GM18498 (cell line): ENCODE data around the gene STARD13.

Experiments used
- ATAC-seq: cut with Tn5 transposase; IDR thresholded peaks from one replicate; pipeline ENCODE4 v1.9.1; 2021; ENCODE audit warnings: mild to moderate bottlenecking, moderate library complexity; ENCODE audit not compliant: unreplicated experiment

The STARD13 gene

DNA sequence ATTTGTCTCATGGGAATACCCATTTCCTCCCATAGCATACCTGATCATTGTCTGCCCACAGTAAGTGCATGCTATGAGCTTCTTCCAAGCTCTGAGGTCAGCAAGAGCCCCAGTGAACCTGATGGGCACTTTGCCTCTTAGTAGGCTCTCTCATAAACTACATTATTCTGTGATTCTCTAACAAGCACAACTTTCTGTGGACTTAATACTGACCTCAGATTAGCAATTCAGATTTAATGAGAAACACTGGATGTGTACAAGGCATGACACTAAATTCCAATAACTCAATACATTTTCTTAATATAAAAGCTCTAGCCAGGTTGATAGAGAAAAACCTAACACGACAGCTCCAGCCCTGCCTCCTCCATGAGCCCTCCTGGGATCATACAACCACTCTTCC, 23.3 kb upstream of the STARD13 start:
- ATAC-seq = no peak

DNA sequence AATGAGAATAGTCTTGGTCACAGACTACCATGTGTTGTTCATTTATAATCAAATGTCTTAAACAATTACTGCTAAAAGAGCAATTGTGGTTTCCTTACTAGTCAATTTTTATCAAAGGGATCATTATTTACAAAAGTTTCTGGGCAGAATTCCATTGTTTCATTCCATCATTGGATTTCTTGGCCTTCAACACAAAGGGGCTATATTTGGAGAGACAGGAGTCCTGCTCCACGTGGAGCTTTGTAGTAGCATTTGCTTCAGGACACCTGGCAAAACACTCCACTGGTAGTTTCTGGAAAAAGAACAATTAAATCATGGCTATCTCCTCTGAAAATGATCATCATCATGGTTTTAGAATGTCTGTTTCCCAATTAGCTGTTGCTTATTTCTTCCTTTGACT, 22.3 kb upstream of the STARD13 start:
- ATAC-seq = no peak

DNA sequence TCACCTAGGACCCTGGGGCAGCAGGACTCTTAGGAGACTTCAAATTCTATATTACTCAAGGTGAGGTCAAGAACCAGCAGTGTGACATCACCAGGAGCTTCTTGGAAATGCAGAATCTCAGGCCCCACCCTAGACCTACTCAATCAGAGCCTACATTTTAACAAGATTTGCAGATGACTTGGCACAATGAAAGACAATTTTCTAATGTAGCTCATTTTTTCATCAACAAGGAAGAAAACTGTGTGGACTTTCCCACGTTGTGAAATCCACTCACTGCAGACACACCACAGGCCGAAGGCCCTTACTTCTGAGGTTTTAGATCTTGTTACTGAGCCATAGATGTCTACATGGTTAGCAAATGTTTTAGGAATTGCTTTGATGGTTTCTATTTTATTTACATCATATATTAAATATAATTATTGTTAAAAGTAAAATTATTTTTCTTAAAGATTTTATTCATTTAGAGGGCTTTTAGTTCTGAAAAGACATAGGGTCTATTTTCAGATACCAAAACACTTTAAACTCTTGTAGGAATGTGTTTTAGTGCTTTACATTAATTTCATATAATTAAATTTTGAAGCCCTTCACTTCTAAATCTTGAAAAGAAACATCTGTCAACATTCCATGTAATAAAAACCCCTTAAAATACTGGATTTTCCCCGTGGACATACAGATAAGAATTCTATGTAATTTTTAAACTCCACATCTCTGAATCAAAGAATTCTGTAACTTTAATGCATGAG, 18.5 kb upstream of the STARD13 start:
- ATAC-seq = no peak

DNA sequence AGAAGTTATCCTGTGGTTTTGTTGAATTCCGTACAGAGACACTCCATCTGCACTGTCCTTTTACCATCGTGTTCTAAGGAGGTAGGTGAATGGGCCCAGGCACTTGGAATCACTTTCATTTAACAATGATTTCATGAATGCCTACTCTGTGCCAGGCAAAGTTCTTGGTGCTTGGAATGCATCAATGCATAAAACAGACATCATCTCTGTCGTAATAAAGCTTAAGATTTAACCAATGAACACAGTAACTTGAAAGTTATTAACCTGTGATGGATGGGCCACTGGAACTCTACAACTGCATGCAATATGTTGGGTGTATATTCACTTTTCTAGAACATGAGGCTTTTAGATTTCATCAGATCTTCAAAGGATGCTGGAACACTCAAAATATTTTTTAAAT, 14.1 kb upstream of the STARD13 start:
- no peak for ATAC-seq

DNA sequence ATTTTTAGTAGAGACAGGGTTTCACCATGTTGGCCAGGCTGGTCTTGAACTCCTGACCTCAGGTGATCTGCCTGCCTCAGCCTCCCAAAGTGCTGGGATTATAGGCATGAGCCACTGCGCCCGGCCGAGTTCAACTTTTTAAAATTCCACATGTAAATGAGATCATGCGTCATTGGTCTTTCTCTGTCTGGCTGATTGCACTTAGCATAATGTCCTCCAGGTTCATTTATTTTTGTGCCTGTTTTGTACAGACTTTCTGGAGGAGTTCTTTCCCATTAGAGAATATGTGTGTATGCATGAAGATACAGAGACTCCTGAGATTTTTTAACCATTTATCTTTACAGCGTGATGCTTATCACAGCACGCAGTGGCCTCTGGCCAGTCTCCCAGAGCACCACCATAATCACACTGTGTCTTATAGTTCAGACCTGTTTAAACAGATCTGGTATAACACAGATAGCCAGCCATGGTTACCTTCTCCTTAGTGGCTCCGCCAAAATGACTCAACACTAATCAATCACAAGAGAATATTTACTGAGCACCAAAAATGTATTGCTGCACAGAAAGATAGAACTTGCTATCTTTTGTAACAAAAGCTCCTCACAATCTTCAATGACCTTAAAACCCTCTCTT, 11.4 kb upstream of the STARD13 start:
- no peak for ATAC-seq

DNA sequence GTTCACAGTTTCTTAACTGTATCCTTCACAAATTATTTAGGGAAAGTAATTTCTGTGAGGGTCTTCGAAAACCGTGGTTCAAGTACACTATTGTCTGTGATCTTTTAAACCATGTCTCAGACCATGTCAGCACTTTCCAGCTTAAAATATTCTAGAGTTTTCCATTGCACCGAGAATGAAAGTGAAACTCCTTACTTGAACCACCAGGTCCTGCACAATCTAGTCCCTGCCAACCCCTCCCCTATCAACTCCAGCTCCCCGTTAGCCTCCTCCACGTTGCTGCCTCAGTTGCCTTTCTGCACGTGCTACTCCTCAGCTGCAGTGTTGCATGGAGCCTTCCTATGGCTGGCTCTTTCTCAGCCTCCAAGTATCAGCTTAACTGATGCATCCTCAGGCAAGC, 7.2 kb upstream of the STARD13 start:
- no peak for ATAC-seq

DNA sequence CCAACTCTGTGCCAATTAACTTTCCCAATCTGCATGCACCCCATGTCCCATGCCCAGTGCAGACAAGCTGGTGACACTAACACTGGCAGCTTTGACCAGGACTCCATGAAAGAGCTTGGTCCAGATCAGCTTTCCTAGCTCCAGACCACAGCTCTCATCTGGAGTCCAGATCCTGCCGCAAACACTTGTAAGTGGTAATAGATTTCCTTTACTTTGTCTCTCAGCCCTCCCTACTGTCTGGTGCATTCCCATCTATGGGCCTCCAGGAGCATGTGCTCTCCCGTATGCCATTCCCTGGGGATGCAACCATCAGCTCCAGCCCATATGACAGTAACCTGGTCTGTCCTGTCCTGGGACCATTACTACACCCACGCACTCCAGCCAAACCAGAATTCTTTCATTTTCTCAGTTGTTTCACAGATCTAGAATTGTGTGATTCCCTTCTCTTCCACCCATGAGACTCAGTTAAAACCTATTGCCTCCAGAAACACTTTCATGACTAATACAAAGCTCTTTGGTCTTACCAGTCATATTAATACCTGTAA, 4.9 kb upstream of the STARD13 start:
- no peak for ATAC-seq

DNA sequence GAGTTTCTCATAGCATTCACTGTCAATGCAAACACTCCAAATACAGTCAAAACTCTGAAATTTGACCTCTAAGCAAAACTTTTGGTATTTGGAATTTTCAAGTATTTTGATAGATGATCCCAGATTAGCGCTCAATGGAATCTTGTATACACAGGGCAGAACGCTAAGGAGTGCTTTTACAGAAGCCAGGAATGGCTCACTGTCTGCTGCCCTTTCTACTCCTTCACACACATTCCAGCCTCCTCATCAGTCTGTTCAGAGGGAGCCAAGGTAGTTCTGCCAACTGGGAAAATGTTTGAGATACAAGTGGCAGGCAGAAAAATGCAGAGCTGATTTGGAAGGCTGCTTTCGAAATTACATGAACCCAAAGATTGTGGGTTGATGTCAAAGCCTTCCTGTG, 4.4 kb upstream of the STARD13 start:
- ATAC-seq = no peak

DNA sequence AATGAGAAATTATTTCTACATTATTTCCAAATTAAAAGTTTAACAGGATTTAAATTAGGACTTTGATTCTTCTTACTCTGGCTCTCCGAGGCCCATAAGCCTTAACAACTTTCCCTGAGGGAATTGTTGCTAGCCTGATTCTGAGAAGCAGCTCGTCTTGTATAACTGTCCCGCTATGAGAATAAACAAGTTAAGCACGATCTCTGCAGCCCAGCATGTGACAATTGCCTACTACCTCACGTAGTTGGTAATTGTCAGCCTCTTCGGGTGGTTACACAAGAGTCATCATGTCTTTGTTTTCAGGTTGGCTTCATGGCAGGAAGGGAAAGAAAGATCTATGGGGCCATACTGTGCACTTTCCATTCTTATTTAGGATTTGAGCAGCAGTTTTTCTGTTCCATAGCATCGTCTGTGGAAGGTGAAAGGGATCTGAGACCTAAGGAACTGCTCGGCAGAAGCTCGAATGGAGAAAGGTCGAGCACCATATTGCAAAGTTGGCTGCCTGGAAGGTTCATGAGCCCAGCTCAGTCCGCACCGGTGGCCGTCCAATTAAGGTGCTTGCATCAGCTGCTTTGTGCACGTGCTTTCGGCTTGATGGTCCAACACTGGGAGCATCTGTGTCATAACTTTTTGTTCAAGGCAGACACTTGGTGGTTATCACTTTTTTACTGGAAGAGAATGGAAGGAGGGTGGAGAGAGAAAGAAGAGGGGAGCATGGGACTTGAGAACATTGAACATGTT, 1.8 kb upstream of the STARD13 start:
- ATAC-seq = no peak

DNA sequence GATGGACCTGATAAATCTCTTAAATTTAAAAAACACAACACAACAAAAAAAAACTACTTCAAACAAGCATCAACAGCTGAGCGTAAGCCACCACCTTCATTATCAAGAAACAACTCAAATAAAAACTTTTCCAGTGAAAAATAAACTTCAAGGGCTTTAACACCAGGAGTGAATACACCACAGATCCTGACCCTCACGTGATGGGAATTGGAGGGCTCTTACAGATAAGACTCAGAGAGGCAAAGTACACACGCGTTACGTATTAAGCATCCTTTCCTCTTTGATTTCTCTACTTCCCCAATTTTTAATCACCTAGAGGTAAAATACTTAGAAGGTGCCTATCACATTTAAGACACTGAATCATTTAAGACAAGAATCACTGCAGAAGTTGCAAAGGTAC, 573 bp upstream of the STARD13 start:
- ATAC-seq = no peak

DNA sequence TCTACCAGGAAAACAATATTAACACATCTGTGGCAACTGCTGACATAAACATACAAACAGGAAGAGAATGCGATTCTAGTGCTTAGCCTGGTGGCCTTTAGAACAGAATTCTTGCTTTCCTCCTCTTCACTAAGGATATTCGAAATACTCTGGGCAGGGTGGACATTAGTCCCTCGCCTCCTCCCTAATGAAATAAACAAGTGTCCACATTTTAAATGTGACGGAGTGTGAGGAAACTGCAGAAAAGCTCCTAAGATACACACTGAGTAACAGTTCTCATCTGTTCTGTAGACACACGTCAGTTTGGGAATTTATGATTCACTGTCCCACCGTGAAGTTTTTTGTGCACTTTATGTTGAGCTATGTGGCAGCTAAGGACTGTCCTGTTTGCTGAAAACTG, 639 bp downstream of the STARD13 start:
- ATAC-seq = peak; percentile 15

DNA sequence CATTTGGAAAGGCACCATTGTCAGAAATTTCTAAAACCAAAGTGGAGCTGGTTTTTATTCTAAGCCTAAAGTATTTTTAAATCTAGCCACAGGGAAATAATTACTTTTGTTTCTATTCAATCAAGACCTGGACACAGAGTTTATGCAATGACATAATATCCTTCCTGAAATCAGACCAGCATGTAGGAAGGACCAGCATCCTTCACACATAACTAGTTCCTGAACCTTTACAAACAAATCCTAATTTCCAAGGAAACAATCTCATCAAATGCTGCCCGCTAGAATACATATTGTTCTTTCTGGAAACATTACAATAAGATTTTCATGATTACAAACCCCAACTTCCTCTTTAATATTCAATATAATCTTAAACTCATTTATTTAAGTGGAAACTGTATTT, 1.5 kb downstream of the STARD13 start:
- no peak for ATAC-seq

DNA sequence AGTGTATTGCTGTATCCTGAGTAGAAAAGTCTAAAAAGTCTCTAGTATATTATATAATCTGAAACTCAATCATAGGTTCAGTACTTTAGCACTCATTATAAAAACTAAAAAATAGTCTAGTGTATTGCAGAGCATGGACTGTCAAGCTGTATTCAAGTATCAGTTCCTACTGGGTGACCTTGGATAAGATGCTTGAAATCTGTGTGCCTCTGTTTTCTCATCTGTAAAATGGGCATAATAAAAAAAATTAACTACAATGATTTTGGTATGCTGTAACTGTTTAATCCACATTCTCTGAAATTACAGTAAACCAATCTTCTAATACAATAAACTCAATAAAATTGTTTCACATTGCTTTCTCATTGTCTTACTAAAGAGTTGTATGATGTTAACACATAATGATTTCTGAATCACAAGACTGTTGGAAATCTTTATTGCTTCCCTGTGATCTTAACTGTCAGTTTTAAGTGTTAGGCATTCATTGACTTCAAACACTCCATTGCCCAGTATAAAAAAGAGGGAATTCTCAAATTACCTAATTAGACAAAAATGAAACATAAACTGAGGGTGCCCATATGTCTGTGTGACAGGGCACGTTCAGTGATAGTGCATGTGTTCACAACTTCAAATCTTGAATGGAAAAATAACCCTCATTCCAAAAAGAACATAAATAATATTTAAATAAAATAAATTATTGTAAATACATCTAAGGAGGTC, 2.2 kb downstream of the STARD13 start:
- no peak for ATAC-seq

DNA sequence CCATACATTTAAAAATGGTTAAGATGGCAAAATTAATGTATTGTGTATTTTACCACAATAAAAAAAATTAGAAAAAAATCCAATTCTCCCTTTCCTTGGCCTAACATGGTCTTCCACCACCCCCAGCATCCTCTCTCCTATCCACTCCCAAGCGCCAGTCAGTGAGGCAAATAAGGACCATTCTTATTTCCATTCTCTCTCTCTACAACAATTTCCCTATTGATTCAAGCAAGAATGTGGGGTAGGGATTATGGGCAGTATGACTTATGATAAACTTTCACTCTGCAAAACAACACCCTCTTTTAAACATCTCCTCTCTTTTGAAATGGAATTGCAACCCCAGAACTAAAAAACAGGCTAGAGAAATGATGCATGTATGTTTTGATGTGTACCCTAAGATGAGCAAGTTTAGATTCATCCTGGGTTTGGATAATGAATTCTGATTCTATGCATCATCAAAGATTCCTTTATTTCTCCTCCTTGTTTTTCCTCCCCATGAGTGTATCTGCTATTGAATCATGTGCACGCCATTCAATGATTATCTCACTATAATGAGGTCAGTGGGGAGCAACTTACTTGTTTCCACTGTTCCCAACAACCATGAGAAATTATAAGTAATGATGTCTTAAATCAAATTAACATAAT, 3.5 kb downstream of the STARD13 start:
- no peak for ATAC-seq

DNA sequence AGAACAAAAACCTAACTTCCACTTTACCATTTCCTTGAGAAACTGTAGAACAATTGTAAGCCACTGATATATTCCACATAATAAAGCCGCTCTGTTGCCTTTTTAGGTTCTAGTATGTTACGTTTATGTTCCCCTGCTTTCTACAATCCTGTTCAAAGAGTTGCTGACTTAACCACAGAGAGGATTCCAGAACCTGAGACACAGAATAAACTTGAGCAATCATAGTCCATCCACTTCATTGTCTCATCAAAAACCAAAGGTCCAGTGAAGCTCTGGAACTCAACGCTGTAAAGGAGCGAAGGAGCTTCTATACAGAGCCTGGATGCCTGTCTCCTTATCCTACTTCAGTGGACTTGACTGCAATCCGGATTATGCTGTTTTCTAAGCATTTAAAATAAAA, 4.6 kb downstream of the STARD13 start:
- ATAC-seq = no peak

DNA sequence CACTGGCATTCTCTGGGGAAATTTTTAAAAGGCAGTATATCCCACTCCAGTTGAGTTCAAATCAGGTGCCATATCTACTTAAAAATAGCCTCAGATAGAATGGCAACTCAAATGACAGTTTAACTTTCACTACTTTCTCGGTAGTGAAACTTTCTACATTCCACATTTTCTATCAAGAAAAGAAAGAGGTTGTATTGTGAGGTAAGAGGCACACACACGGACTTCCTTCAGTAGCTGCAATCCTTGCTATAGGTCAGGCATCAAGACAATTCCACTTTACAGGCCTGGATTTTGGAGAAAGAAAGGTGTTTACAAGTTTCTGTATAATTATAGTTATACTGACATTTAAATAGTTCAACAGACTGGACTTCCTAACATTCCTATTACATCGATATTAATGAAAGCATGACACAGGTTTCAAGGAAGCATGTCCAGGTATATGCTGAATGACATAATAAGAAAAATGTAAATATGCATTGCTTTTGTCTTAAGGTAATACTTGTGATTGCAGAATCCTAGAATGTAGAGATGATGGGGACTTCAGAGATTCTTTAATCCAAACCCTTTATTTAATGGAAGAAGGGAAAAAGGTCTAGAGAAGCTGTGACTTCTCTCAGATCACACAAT, 5.2 kb downstream of the STARD13 start:
- no peak for ATAC-seq

DNA sequence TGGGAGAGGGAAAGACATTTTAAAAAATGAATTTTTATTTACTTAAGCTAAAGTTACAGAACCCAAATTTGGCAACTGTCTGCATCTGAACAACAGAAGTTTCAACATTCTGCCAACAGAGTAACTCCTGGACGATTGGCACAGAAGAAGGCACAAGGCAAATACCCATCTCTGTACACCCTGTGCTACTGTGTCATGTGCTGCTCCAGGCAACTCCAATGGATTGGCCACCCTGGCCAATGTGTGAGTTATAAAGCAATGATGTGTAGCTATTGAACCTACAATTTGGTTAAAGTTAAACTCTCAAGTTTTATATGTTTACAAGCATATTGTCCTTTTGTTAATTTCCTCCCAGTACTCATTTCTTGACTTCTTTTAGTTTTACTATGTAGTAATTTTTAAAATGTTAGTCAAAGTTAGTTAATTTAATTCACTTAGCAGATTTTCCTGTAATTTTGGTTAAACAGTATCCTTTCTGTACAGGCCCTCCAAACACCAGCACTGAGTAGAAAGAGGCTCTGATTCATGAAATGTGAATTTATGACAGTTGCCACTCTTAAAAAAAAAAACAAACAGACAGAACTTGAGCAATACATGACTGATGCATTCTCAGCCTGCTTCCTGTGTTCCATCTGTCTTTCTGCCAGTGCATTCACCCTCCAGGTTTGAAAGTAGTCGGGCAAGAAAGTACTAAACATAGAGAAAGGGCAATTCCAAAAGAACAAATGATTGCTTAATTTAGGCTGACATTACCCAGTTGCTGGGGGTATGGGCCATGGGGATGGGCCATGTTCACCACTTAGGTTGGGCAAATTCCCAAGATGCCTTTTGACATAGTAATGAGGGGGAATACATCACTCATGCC, 5.9 kb downstream of the STARD13 start:
- no peak for ATAC-seq

DNA sequence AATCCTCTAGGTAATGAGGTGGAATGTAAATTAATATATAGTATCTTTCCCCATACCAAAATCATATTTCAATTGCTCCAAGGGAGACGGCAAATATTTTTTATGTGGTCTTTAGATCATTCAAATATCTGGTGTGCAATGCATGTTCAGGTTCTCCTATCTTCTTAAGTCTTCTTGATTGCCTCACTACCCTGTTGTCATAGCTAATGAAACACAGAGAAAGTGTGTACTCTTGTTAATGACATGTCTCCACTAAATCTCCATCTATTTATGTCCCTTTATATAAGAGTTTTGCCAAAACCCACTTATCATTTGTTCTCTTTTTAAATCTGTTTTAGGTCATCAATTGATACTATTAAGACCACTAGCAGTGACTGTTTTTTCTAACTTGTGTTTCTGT, 6.6 kb downstream of the STARD13 start:
- no peak for ATAC-seq

DNA sequence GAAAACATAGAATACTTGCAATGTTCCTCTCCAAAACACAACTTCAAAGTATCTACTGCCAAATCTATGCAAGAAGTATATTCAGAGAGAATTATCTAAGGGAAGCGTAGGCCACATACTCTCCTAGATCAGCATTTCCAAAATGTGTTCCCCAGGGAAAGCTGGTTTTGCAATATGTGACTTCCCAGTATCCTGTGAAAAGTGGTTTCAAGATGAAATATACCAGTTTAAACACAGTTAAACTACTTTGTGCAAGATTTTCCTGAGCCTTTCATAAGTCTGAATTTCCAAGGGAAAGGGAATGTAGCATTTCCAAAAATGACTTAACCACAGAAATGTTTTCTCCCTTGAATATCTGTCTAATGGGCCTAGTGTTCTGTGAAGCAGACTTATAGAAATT, 7.6 kb downstream of the STARD13 start:
- ATAC-seq = no peak
